Liver (tissue), 9 donors: ENCODE data around the gene GMPR. TPM values are rescaled to one million over a fixed set of nuclear protein-coding genes. Genes with fewer than 3 reads are reported as not detected.

Source experiments
- DNase-seq: peaks from one replicate; pipeline ENCODE4 v3.0.0-alpha.2; 2017; ENCODE audit warnings: low spot score
- H3K27ac ChIP-seq, 2 donors: one replicate each; pipeline ENCODE4 v1.7.0; 2013; ENCODE audit warnings: inconsistent platforms in 2 of 2, low read length in 2 of 2, control low read depth in 1 of 2, low read depth in 1 of 2, mild to moderate bottlenecking in 1 of 2
- H3K27me3 ChIP-seq, 4 donors: one replicate each; pipeline versions ENCODE4 v1.6.1 to v1.7.0; 2013; ENCODE audit warnings: low read length in 3 of 4, inconsistent platforms in 1 of 4, mild to moderate bottlenecking in 1 of 4, moderate library complexity in 1 of 4; ENCODE audit not compliant: control insufficient read depth in 4 of 4, insufficient read depth in 4 of 4
- H3K36me3 ChIP-seq, 4 donors: one replicate each; pipeline versions ENCODE4 v1.6.1 to v1.7.0; 2013; ENCODE audit warnings: low read length in 3 of 4, mild to moderate bottlenecking in 3 of 4, low read depth in 1 of 4, moderate library complexity in 1 of 4; ENCODE audit not compliant: control insufficient read depth in 4 of 4, insufficient read depth in 3 of 4
- H3K4me1 ChIP-seq, 4 donors: one replicate each; pipeline versions ENCODE4 v1.6.1 to v1.7.0; 2013; ENCODE audit warnings: low read length in 3 of 4, mild to moderate bottlenecking in 3 of 4, moderate library complexity in 1 of 4; ENCODE audit not compliant: control insufficient read depth in 4 of 4, insufficient read depth in 4 of 4
- H3K4me3 ChIP-seq, 3 donors: one replicate each; pipeline versions ENCODE4 v1.6.1 to v1.7.0; 2013; ENCODE audit warnings: low read length in 3 of 3, control low read depth in 1 of 3, low read depth in 1 of 3, mild to moderate bottlenecking in 1 of 3
- H3K9ac ChIP-seq, 2 donors: one replicate each; pipeline ENCODE4 v1.7.0; 2013; ENCODE audit warnings: low read length in 2 of 2, mild to moderate bottlenecking in 2 of 2, moderate library complexity in 2 of 2, control low read depth in 1 of 2, low read depth in 1 of 2
- H3K9me3 ChIP-seq, 4 donors: one replicate each; pipeline versions ENCODE4 v1.6.1 to v1.7.0; 2013; ENCODE audit warnings: low read length in 3 of 4; ENCODE audit not compliant: control insufficient read depth in 4 of 4
- CTCF ChIP-seq: fragments of 150-350 bp; IDR thresholded peaks from 2 replicates; pipeline ENCODE4 v1.5.1; 2017; ENCODE audit warnings: improper control_type of control experiment, low read depth, low read length; ENCODE audit not compliant: missing input control
- EGR1 ChIP-seq, 2 donors: IDR thresholded peaks; 2 replicates each; pipeline ENCODE4 v1.6.1; 2016 to 2018; ENCODE audit warnings: antibody characterized with exemption in 2 of 2, low read depth in 2 of 2
- FOXA1 ChIP-seq: IDR thresholded peaks from 2 replicates; pipeline ENCODE4 v1.6.1; 2016; ENCODE audit warnings: antibody characterized with exemption
- FOXA2 ChIP-seq: IDR thresholded peaks from 2 replicates; pipeline ENCODE4 v1.6.1; 2016; ENCODE audit warnings: antibody characterized with exemption
- GABPA ChIP-seq, 2 donors: IDR thresholded peaks in 1 of 2; conservative IDR thresholded peaks in 1 of 2; 2 replicates each; pipeline ENCODE4 v1.6.1; 2016; ENCODE audit warnings: antibody characterized with exemption in 2 of 2, mild to moderate bottlenecking in 1 of 2, moderate library complexity in 1 of 2
- HNF4A ChIP-seq, 2 donors: conservative IDR thresholded peaks; 2 replicates each; pipeline ENCODE4 v1.6.1; 2016; ENCODE audit warnings: antibody characterized with exemption in 2 of 2, mild to moderate bottlenecking in 2 of 2
- HNF4G ChIP-seq: IDR thresholded peaks from 2 replicates; pipeline ENCODE4 v1.6.1; 2016; ENCODE audit warnings: antibody characterized with exemption
- JUND ChIP-seq, 2 donors: IDR thresholded peaks; 2 replicates each; pipeline ENCODE4 v1.6.1; 2016; ENCODE audit warnings: antibody characterized with exemption in 2 of 2
- NR2F2 ChIP-seq: IDR thresholded peaks from 2 replicates; pipeline ENCODE4 v1.6.1; 2016; ENCODE audit warnings: antibody characterized with exemption
- RAD21 ChIP-seq, 2 donors: IDR thresholded peaks; 2 replicates each; pipeline ENCODE4 v1.6.1; 2016; ENCODE audit warnings: antibody characterized with exemption in 2 of 2, mild to moderate bottlenecking in 2 of 2
- REST ChIP-seq: IDR thresholded peaks from 2 replicates; pipeline ENCODE4 v1.6.1; 2016; ENCODE audit warnings: antibody characterized with exemption, mild to moderate bottlenecking
- RXRA ChIP-seq, 2 donors: IDR thresholded peaks; 2 replicates each; pipeline ENCODE4 v1.6.1; 2017 to 2018; ENCODE audit warnings: antibody characterized with exemption in 2 of 2, mild to moderate bottlenecking in 1 of 2
- SP1 ChIP-seq: IDR thresholded peaks from 2 replicates; pipeline ENCODE4 v1.6.1; 2018; ENCODE audit warnings: antibody characterized with exemption, mild to moderate bottlenecking
- TAF1 ChIP-seq: conservative IDR thresholded peaks from 2 replicates; pipeline ENCODE4 v1.6.1; 2016; ENCODE audit warnings: antibody characterized with exemption, mild to moderate bottlenecking
- YY1 ChIP-seq: IDR thresholded peaks from 2 replicates; pipeline ENCODE4 v1.6.1; 2016; ENCODE audit warnings: antibody characterized with exemption, mild to moderate bottlenecking
- WGBS: extraction: QIAGEN DNeasy Blood & Tissue Kit; methylation state at CpG from one replicate; pipeline ENCODE4 v1.1.7; 2013; 5-methylcytosine and 5-hydroxymethylcytosine counted together
- polyA plus RNA-seq, 2 donors: library from polyadenylated mRNA; stranded (reverse) in 1 of 2; unstranded in 1 of 2; fragments of 200-250 nt in 1 of 2; fragments of >200 nt in 1 of 2; fragmentation: Nextera tagmentation in 1 of 2; extraction: Ambion mirVana in 1 of 2; gene quantifications; one replicate each; pipeline versions ENCODE4 v1.2.1 to v1.2.3, GENCODE V29; 2013 to 2015
- total RNA-seq, 2 donors: library from RNA; depleted of rRNA; stranded (reverse); fragments of >200 nt; gene quantifications; one replicate each; pipeline ENCODE4 v1.2.3, GENCODE V29; 2014
- TF ChIP-seq, protein P1 (sequence below): IDR thresholded peaks from 2 replicates; pipeline ENCODE4 v1.6.1; 2016; ENCODE audit warnings: antibody characterized with exemption
- TF ChIP-seq, protein P2 (sequence below): IDR thresholded peaks from 2 replicates; pipeline ENCODE4 v1.6.1; 2016; ENCODE audit warnings: antibody characterized with exemption
- TF ChIP-seq, protein P3 (sequence below): IDR thresholded peaks from 2 replicates; pipeline ENCODE4 v1.6.1; 2016; ENCODE audit warnings: antibody characterized with exemption
- donor health status: healthy.
- donor health status: healthy.
- donor health status: healthy.
- donor health status: healthy.
- donor health status: healthy.

The GMPR gene
- total and polyA plus RNA-seq, 4 donors: 2.1 to 50.2 (median 4.2) TPM

DNA sequence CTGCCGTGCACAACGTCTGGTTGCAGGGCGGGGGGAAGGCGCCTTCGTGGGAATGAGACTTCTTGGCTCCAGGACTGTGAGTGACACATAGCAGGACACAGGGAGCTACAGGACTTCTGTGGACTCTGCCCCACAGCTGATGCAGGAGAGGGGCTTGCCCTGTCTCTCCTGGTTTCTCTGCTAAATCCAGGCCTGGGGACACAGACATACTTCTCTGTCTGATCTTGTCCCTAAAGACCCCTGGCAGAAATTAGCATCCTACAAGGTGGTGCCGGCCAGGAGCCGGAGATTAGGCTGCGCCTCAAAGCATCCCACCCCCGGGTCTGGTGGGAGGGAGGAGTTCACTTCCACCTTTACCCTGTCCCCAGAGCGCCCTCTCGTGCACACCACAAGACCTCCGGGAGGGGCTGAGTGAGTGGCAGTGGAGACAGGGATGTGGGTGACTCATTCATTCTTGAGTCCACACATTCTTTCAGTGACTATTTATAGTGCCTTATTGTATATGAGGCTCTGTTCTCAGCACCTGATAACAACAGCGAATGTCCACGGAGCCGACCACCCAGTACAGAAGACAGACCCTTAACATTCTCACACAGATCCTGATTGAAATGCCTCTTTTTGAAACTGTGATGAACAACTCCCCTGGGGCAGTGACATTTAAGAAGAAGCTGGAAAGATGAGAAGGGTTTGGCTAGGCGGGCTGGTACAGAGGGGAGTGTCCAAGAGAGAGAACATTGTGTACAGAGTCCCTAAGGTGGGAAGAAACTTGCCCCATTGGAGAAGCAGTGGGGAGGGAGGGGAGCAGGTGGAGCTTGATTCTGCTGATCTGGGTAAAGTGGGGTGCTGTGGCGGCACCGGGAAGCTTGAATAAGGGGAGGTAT is 39.0 kb downstream of the GMPR start (continued):
- no peak for TF ChIP-seq FOXA2

- Histone ChIP-seq H3K27me3 (no peaks in the 10 kb centered on the region), H3K4me3 (no peak overlapping the region), H3K27ac (no peak overlapping the region), H3K36me3 (no peaks in the 10 kb centered on the region), H3K9ac (no peak overlapping the region), H3K9me3 (no peaks in the 10 kb centered on the region), H3K4me1 (no peaks in the 10 kb centered on the region)
- WGBS: 94% methylated on average over 10 of the region's 10 CpGs
- TF ChIP-seq, protein P1, sequence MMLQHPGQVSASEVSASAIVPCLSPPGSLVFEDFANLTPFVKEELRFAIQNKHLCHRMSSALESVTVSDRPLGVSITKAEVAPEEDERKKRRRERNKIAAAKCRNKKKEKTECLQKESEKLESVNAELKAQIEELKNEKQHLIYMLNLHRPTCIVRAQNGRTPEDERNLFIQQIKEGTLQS: no peak
- TF ChIP-seq RAD21 (IDR thresholded peaks at IDR 0.05): no peak
- TF ChIP-seq FOXA2: no peak
- no peak for TF ChIP-seq JUND (IDR thresholded peaks at IDR 0.05)
- no peak for TF ChIP-seq TAF1
- no peak for TF ChIP-seq HNF4G
- TF ChIP-seq, protein P2, sequence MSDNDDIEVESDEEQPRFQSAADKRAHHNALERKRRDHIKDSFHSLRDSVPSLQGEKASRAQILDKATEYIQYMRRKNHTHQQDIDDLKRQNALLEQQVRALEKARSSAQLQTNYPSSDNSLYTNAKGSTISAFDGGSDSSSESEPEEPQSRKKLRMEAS: no peak
- no peak for TF ChIP-seq GABPA (IDR thresholded peaks at IDR 0.05 in 1 of 2, conservative IDR thresholded peaks at IDR 0.05 in 1 of 2)
- TF ChIP-seq YY1: no peak
- TF ChIP-seq EGR1 (IDR thresholded peaks at IDR 0.05; ENCODE audit: low read depth in 2 of 2): no peak
- TF ChIP-seq, protein P3, sequence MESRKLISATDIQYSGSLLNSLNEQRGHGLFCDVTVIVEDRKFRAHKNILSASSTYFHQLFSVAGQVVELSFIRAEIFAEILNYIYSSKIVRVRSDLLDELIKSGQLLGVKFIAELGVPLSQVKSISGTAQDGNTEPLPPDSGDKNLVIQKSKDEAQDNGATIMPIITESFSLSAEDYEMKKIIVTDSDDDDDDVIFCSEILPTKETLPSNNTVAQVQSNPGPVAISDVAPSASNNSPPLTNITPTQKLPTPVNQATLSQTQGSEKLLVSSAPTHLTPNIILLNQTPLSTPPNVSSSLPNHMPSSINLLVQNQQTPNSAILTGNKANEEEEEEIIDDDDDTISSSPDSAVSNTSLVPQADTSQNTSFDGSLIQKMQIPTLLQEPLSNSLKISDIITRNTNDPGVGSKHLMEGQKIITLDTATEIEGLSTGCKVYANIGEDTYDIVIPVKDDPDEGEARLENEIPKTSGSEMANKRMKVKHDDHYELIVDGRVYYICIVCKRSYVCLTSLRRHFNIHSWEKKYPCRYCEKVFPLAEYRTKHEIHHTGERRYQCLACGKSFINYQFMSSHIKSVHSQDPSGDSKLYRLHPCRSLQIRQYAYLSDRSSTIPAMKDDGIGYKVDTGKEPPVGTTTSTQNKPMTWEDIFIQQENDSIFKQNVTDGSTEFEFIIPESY: no peak
- no peak for TF ChIP-seq HNF4A (conservative IDR thresholded peaks at IDR 0.05)
- TF ChIP-seq FOXA1: no peak
- TF ChIP-seq REST: no peak
- TF ChIP-seq CTCF: no peak
- no peak for TF ChIP-seq SP1
- TF ChIP-seq NR2F2: no peak
- no peak for TF ChIP-seq RXRA (IDR thresholded peaks at IDR 0.05)
- no peak for DNase-seq
Measured at GRCh38 chr6:16278048-16278724, 39.8 kb downstream of the GMPR start.
